EL (cell line): ENCODE results near the gene ENOSF1.

Experiments
- DNase-seq: peaks from one replicate; pipeline ENCODE4 v3.0.0-alpha.2; 2016

ENOSF1 gene

GRCh38 chr18:629269-630150 is 82.9 kb downstream of the ENOSF1 start:
- no peak for DNase-seq

GRCh38 chr18:627231-627630 is 85.2 kb downstream of the ENOSF1 start:
- no peak for DNase-seq

GRCh38 chr18:623761-624620 is 88.4 kb downstream of the ENOSF1 start:
- DNase-seq = peak; percentile 62

DNA sequence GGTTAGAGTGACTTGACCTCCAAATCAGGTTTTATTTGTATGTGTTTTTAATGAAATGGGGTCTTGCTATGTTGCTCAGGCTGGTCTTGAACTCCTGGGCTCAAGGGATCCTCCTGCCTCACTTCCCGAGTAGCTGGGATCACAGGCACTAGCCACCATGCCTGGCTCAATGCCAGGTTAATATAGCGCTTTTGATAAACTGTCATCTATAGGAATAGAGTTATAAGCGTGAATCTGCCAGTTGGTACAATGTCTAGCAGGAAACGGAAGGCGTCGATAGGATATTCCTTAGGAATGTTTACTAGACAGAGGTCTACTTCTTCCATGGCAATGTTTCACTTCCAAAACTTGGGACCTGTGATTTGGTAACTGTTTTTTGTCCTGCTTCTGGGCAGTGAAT is 90.1 kb downstream of the ENOSF1 start:
- no peak for DNase-seq

GRCh38 chr18:621291-622043 is 91.0 kb downstream of the ENOSF1 start:
- peak; percentile 48 for DNase-seq
